Ovary (tissue), 3 donors: ENCODE data around the gene SLC41A3.

Experiments used
- POLR2A ChIP-seq: fragments of 450-650 bp; IDR thresholded peaks from one replicate; pipeline ENCODE4 v1.6.1; 2017; ENCODE audit warnings: antibody characterized with exemption, mild to moderate bottlenecking, moderate library complexity
- TF ChIP-seq, protein P1 (sequence below), 3 donors: fragments of 450-650 bp in 2 of 3; fragments of 200-600 bp in 1 of 3; IDR thresholded peaks; one replicate each; pipeline versions ENCODE4 v1.5.1 to v1.8.0; 2016 to 2022; ENCODE audit warnings: antibody characterized with exemption in 3 of 3, mild to moderate bottlenecking in 1 of 3
- donor health status: DM: no; HTN: no; CAD: no.

DNA sequence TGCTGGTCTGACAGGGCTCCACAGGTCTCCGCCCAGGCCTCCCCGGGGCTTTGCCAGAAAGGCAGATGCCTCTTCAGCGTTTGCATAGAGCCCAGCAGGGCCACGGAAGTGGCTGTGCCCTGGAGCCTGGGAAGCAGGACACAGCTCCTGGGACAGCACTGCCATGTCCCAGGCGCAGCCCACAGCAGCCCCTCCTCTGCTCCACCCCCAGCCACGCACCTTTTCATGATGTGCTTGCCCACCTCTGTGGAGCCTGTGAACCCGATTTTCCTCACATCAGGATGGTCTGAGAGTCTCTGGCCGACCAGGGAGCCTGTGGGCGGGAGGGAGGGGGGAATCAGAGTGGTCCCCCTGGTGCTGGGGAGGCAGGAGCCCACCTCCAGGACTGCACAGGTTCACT, 33.9 kb upstream of the SLC41A3 start:
- TF ChIP-seq, protein P1, sequence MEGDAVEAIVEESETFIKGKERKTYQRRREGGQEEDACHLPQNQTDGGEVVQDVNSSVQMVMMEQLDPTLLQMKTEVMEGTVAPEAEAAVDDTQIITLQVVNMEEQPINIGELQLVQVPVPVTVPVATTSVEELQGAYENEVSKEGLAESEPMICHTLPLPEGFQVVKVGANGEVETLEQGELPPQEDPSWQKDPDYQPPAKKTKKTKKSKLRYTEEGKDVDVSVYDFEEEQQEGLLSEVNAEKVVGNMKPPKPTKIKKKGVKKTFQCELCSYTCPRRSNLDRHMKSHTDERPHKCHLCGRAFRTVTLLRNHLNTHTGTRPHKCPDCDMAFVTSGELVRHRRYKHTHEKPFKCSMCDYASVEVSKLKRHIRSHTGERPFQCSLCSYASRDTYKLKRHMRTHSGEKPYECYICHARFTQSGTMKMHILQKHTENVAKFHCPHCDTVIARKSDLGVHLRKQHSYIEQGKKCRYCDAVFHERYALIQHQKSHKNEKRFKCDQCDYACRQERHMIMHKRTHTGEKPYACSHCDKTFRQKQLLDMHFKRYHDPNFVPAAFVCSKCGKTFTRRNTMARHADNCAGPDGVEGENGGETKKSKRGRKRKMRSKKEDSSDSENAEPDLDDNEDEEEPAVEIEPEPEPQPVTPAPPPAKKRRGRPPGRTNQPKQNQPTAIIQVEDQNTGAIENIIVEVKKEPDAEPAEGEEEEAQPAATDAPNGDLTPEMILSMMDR (IDR thresholded peaks at IDR 0.05): no peak
- no peak for TF ChIP-seq POLR2A
